ENCODE data around the gene DIRAS1. TPM values are rescaled to one million over a fixed set of nuclear protein-coding genes. Genes with fewer than 3 reads are reported as not detected.

DIRAS1 gene
- total RNA-seq, 4 donors from 2014 or later, result 0.59 to 0.90 (median 0.87) TPM; not detected in 1

DNA sequence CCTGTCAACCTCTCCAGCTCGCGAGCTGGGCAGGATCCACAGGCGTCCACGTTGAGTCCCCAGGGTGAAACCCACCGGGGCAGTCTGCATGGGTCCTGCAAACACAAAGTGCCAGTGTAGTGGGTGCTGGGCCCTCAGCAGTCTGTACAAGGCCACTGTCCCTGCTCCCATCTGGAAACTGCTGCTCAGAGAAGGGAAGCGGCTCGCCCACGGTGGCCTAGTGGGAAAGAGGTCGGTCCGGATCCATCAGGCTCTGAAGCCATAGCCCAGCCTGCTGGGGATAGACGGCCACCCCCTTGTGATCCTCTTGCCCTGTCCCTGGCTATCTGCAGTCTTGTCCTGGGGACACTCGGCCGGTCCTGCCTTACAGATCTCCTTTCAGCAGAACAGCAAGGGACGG lies 2.6 kb upstream of the DIRAS1 start:
- peak overlapping the region in 1 of 4 donors; percentile 18 for H3K27ac ChIP-seq
- no peak overlapping the region for H3K4me3 ChIP-seq
- TF ChIP-seq, protein P1, sequence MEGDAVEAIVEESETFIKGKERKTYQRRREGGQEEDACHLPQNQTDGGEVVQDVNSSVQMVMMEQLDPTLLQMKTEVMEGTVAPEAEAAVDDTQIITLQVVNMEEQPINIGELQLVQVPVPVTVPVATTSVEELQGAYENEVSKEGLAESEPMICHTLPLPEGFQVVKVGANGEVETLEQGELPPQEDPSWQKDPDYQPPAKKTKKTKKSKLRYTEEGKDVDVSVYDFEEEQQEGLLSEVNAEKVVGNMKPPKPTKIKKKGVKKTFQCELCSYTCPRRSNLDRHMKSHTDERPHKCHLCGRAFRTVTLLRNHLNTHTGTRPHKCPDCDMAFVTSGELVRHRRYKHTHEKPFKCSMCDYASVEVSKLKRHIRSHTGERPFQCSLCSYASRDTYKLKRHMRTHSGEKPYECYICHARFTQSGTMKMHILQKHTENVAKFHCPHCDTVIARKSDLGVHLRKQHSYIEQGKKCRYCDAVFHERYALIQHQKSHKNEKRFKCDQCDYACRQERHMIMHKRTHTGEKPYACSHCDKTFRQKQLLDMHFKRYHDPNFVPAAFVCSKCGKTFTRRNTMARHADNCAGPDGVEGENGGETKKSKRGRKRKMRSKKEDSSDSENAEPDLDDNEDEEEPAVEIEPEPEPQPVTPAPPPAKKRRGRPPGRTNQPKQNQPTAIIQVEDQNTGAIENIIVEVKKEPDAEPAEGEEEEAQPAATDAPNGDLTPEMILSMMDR (IDR thresholded peaks at IDR 0.05), result no peak
- TF ChIP-seq POLR2A (IDR thresholded peaks at IDR 0.05) (no peak), EP300 (IDR thresholded peaks at IDR 0.05) (no peak)
- no peaks in the 10 kb centered on the region for H3K9me3 ChIP-seq
- no peak for DNase-seq (ENCODE audit: low spot score in 2 of 2)
- 50 to 64% methylated on average over 12 to 13 of the region's 14 CpGs for WGBS, 2 donors
- H3K36me3 ChIP-seq, result no peaks in the 10 kb centered on the region
- peaks cover 0 to 73% of the 10 kb centered on the region in 2 donors for H3K27me3 ChIP-seq
- peaks cover 0 to 41% (median 8%) of the 10 kb centered on the region in 4 donors for H3K4me1 ChIP-seq

GRCh38 chr19:2723345-2723715 lies 2.2 kb upstream of the DIRAS1 start:
- no peak for DNase-seq (ENCODE audit: low spot score in 2 of 2)
- Histone ChIP-seq H3K4me1 (peaks cover 0 to 41% (median 8%) of the 10 kb centered on the region in 4 donors), H3K27me3 (peaks cover 0 to 77% of the 10 kb centered on the region in 2 donors), H3K4me3 (no peak overlapping the region), H3K9me3 (no peaks in the 10 kb centered on the region), H3K36me3 (no peaks in the 10 kb centered on the region), H3K27ac (peak overlapping the region in 1 of 4 donors; percentile 18)
- TF ChIP-seq, protein P1 (IDR thresholded peaks at IDR 0.05), result no peak
- TF ChIP-seq EP300 (IDR thresholded peaks at IDR 0.05), result no peak
- TF ChIP-seq POLR2A (IDR thresholded peaks at IDR 0.05), result no peak
- WGBS, 2 donors, result 18 to 68% methylated on average over 5 to 6 of the region's 13 CpGs

DNA sequence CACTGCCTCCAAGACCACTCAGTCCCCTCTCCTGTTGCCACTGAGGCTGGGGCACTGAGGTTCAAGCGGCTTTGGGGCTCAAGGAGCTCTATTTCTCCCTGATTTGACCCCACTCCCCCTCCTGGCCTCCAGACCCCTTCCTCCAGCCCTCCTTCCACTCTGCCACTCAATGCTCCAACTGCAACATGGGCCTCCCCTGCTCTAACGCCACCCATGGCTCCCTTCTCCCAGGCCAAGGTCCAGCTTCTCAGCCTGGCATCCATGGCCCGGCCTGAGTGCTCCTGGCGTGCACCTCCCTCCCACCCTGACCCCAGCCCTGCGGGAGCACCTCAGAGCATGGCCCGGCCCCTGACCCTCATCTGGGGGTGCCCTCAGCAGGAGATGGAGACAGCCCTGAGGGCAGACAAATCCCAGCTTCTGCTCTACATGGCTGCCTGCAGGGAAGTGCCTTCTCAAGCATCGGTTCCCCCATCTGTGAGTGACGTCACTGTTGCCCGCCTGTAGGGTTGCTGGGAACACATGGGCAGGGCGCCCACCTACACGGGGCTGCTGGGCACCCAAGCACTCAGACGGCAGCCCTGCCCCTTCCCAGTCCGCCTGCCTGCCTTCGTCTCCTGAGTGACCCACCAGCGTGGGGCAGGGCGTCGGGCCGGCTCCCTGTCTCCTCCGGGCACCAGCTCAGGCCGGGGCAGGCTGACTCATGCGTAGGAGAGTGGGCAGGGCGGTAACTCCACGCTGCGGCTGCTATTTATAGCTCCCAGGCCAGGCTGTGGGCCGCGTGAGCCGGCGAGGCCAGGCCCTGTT lies 1.6 kb upstream of the DIRAS1 start:
- H3K4me3 ChIP-seq, result no peak overlapping the region
- H3K9me3 ChIP-seq, result no peaks in the 10 kb centered on the region
- DNase-seq (ENCODE audit: low spot score in 2 of 2), result peak in 1 of 2 donors; percentile 17
- 43 to 55% methylated on average over 9 to 20 of the region's 28 CpGs for WGBS, 2 donors
- H3K27me3 ChIP-seq, result peaks cover 0 to 73% of the 10 kb centered on the region in 2 donors
- peaks cover 0 to 41% (median 8%) of the 10 kb centered on the region in 4 donors for H3K4me1 ChIP-seq
- peak overlapping the region in 1 of 4 donors; percentile 18 for H3K27ac ChIP-seq
- no peaks in the 10 kb centered on the region for H3K36me3 ChIP-seq
- TF ChIP-seq, protein P1 (IDR thresholded peaks at IDR 0.05), result no peak
- TF ChIP-seq POLR2A (IDR thresholded peaks at IDR 0.05) (no peak), EP300 (IDR thresholded peaks at IDR 0.05) (peak in 1 of 2 donors; percentile 22)

GRCh38 chr19:2721570-2722540 lies 683 bp upstream of the DIRAS1 start:
- no peak for DNase-seq (ENCODE audit: low spot score in 2 of 2)
- WGBS, 2 donors, result 31 to 37% methylated on average over 34 to 36 of the region's 39 CpGs
- TF ChIP-seq POLR2A (IDR thresholded peaks at IDR 0.05) (no peak), EP300 (IDR thresholded peaks at IDR 0.05) (no peak)
- TF ChIP-seq, protein P1 (IDR thresholded peaks at IDR 0.05), result no peak
- no peaks in the 10 kb centered on the region for H3K36me3 ChIP-seq
- H3K27me3 ChIP-seq, result peaks cover 0 to 64% of the 10 kb centered on the region in 2 donors
- H3K9me3 ChIP-seq, result no peaks in the 10 kb centered on the region
- H3K4me3 ChIP-seq, result peak overlapping the region in 1 of 4 donors; percentile 44
- peaks cover 0 to 41% (median 8%) of the 10 kb centered on the region in 4 donors for H3K4me1 ChIP-seq
- H3K27ac ChIP-seq, result no peak overlapping the region
